Right ventricle myocardium superior (tissue), 1 donor: ENCODE measurements around the gene CRIP2. TPM values are rescaled to one million over a fixed set of nuclear protein-coding genes. Genes with fewer than 3 reads are reported as not detected.

Experiments
- ATAC-seq: fragments of 200-7000 bp; cut with Tn5 transposase; one replicate; pipeline ENCODE4 v1.9.1; 2020; ENCODE audit warnings: mild to moderate bottlenecking; ENCODE audit not compliant: poor library complexity
- DNase-seq: peaks from one replicate; pipeline ENCODE4 v3.0.0-alpha.2; 2020
- intact Hi-C: fragments of 100-400 bp; cut with DNase I; formaldehyde crosslinking; loops from one replicate; pipeline ENCODE4 v1.11.2; 2022
- total RNA-seq: library from RNA; stranded (reverse); fragmentation: NEBNext Ultra II Directional; extraction: Animal tissue kit (Norgen Biotek cat#: 25700); gene quantifications from one replicate; pipeline ENCODE4 v1.2.1, GENCODE V29; 2021
- donor health status: DM: no; HTN: yes; CAD: no; lungs with severe emphysema.

Gene CRIP2
- total RNA-seq, 1 donor from 2014 or later, result 1,011 TPM

- DNase-seq, result no peak
- no peak for ATAC-seq
- intact Hi-C loops, result no loop called here
These were observed 33.6 kb upstream of the CRIP2 start for GRCh38 chr14:105440992-105441391.

GRCh38 chr14:105442125-105442524 lies 32.5 kb upstream of the CRIP2 start:
- intact Hi-C loops, result no loop called here
- ATAC-seq, result no peak
- DNase-seq, result no peak

GRCh38 chr14:105442834-105443233 lies 31.8 kb upstream of the CRIP2 start:
- intact Hi-C loops, result no loop called here
- DNase-seq (no peak), ATAC-seq (no peak)

- intact Hi-C loops, result loop anchor here (5.0 kb wide), 1 partner anchor 42 kb away; the partner anchor contains the start of gene CRIP1
- DNase-seq (no peak), ATAC-seq (no peak)
These were observed 29.8 kb upstream of the CRIP2 start for GRCh38 chr14:105444859-105445258.

GRCh38 chr14:105445290-105445689 lies 29.3 kb upstream of the CRIP2 start:
- ATAC-seq (no peak), DNase-seq (no peak)
- intact Hi-C loops, result loop anchor here (5.0 kb wide), 1 partner anchor 42 kb away; the partner anchor contains the start of gene CRIP1

- ATAC-seq (no peak), DNase-seq (no peak)
- intact Hi-C loops, result loop anchor here (5.0 kb wide), 1 partner anchor 41 kb away; the partner anchor contains the start of gene CRIP1
These were observed 28.4 kb upstream of the CRIP2 start for GRCh38 chr14:105445901-105446845.

GRCh38 chr14:105446971-105447370 lies 27.6 kb upstream of the CRIP2 start:
- intact Hi-C loops, result loop anchor here (5.0 kb wide), 1 partner anchor 40 kb away; the partner anchor contains the start of gene CRIP1
- DNase-seq (no peak), ATAC-seq (no peak)

GRCh38 chr14:105447651-105448640 lies 26.7 kb upstream of the CRIP2 start:
- intact Hi-C loops, result loop anchor here (5.0 kb wide), 1 partner anchor 39 kb away; the partner anchor contains the start of gene CRIP1
- ATAC-seq (no peak), DNase-seq (no peak)

GRCh38 chr14:105448706-105449111 lies 25.9 kb upstream of the CRIP2 start:
- peak; percentile 87 for DNase-seq
- intact Hi-C loops, result loop anchor here (5.0 kb wide), 1 partner anchor 39 kb away; the partner anchor contains the start of gene CRIP1
- peak; percentile 93 for ATAC-seq

GRCh38 chr14:105449276-105450122 lies 25.1 kb upstream of the CRIP2 start:
- intact Hi-C loops, result loop anchor here (5.0 kb wide), 1 partner anchor 38 kb away; the partner anchor contains the start of gene CRIP1
- ATAC-seq (peak; percentile 2), DNase-seq (no peak)

- ATAC-seq (no peak), DNase-seq (no peak)
- intact Hi-C loops, result no loop called here
These were observed 24.5 kb upstream of the CRIP2 start for GRCh38 chr14:105450123-105450505.

- ATAC-seq (no peak), DNase-seq (no peak)
- intact Hi-C loops, result no loop called here
These were observed 23.5 kb upstream of the CRIP2 start for GRCh38 chr14:105450864-105451720.

GRCh38 chr14:105452963-105453362 lies 21.7 kb upstream of the CRIP2 start:
- DNase-seq (no peak), ATAC-seq (no peak)
- intact Hi-C loops, result no loop called here

- no peak for ATAC-seq
- intact Hi-C loops, result no loop called here
- no peak for DNase-seq
These were observed 20.8 kb upstream of the CRIP2 start for GRCh38 chr14:105453847-105454246.

GRCh38 chr14:105455086-105455640 lies 19.5 kb upstream of the CRIP2 start:
- intact Hi-C loops, result no loop called here
- ATAC-seq, result no peak
- DNase-seq, result no peak

- intact Hi-C loops, result no loop called here
- DNase-seq (no peak), ATAC-seq (no peak)
These were observed 18.6 kb upstream of the CRIP2 start for GRCh38 chr14:105455766-105456660.
